GM10847 (cell line): ENCODE measurements around the gene EML1.

Experiments
- POLR2A ChIP-seq: IDR thresholded peaks from 2 replicates; pipeline ENCODE4 v1.6.1; 2011; ENCODE audit not compliant: insufficient read length; ENCODE audit errors: extremely low read depth

Gene EML1

GRCh38 chr14:99925471-99925870 is 132.3 kb downstream of the EML1 start:
- TF ChIP-seq POLR2A = no peak

- TF ChIP-seq POLR2A = no peak
These were observed 135.8 kb downstream of the EML1 start for GRCh38 chr14:99928963-99929362.

- TF ChIP-seq POLR2A = no peak
These were observed 136.4 kb downstream of the EML1 start for GRCh38 chr14:99929601-99930000.

DNA sequence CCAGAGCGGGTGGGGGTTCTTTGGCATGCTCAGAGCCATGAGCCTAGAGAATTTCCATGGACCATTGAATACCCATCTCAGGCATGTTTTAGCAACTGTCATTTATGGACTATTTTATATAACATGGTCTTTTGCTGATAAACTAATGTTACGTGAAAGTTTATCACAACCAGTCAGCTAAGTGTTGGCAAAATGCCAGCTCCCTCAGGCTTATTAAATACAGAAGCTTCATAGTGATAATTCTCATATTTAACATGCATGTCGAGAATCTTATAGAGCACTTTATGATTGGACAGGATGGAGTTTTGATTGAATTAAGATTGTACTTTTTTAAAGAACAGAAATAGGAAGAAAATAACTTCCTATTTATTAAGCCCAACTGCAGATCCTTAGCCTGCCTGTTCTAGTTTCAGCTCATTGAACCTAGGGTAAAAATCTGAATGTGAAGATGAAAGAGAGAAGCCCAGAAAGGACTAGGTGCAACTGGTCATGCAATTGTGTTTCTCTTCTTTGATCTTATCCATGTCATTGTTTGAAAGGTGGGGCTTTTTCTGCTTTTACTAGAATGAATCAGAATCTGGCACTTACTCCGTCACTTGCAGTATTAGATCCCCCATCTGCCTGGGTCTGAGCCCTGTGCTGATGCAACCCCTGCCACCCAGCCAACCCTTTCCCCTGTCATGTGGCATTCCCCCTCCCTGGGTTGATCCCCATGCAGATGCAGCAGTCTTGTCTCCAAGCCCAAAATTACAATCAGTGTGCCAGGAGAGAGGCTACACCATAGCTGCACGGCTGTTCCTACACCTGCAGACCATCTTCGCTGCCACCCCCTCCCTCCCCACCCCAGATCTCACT is 137.4 kb downstream of the EML1 start:
- no peak for TF ChIP-seq POLR2A

GRCh38 chr14:99931308-99931707 is 138.1 kb downstream of the EML1 start:
- TF ChIP-seq POLR2A = no peak

DNA sequence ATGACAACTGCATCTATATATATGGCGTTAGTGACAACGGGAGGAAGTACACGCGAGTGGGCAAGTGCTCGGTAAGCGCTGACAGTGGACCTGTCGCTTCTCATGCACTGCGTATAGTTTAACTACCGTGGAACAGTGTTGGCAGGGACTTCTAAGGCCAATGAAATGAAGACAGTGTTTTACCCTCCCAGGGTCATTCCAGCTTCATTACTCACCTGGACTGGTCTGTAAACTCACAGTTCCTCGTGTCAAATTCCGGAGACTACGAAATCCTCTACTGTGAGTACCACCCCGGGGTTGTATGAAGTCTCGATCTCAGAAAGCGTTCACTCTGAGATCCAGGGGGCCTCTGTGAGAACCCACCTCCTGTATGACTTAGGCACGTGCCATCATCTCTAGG is 142.8 kb downstream of the EML1 start:
- TF ChIP-seq POLR2A = no peak

- no peak for TF ChIP-seq POLR2A
These were observed 143.7 kb downstream of the EML1 start for GRCh38 chr14:99936738-99937474.

- no peak for TF ChIP-seq POLR2A
These were observed 144.4 kb downstream of the EML1 start for GRCh38 chr14:99937475-99938244.

DNA sequence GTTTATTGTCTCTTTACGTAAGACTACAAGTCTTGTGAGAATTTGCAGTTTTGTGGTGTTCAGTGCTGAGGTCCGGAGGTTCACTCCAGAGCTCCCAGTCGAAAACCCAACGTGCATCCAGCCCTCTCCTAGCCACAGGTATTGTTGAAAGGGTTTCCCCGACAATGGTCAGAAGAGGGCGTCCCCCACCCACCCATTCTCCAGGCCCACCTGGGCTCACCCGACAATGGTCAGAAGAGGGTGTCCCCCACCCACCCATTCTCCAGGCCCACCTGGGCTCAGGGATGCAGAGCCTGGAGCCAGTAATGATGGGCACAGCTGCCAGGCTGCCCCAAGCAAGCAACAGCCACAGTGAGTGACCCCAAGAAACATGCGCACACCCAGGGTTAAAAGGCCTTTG is 145.2 kb downstream of the EML1 start:
- TF ChIP-seq POLR2A = no peak

DNA sequence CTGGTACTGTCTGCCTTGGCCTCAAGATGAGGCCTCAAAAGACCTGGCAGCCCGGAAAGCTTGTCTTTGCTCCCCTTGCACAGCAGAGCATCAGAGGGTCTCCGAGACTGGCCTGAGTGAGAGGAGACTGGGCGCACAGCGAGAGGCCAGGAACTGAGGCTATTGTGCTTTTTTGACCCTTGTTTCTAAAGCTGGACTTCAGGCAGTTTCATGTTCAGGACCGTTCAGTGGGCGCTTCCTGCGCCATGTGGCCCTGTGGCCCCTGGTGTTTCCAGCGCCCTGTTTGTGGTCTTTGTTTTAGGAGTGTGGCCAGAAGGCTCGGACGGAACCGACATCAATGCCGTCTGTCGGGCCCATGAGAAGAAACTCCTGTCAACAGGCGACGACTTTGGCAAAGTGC is 145.7 kb downstream of the EML1 start:
- TF ChIP-seq POLR2A = no peak

- no peak for TF ChIP-seq POLR2A
These were observed 146.2 kb downstream of the EML1 start for GRCh38 chr14:99939421-99939820.

- TF ChIP-seq POLR2A = no peak
These were observed 146.9 kb downstream of the EML1 start for GRCh38 chr14:99940064-99940463.

DNA sequence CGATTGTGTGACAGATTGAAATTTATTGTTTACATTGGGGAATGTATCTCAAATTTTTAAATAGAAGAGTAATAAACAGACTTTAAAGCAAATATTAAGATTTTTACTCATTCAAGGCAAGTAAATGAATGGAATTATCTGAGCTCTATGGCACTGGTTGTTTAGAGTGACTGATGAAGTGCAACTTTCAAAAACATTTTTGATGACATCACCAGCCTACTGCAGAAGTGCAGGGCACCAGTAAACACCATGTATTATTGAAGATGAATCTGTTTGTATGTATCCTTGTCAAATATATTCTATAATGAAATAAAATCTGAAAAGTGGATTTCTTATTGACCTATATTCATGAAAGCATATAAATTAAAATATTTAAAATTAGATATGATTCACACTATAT is 148.0 kb downstream of the EML1 start:
- TF ChIP-seq POLR2A = no peak

GRCh38 chr14:99943620-99944019 is 150.4 kb downstream of the EML1 start:
- no peak for TF ChIP-seq POLR2A

DNA sequence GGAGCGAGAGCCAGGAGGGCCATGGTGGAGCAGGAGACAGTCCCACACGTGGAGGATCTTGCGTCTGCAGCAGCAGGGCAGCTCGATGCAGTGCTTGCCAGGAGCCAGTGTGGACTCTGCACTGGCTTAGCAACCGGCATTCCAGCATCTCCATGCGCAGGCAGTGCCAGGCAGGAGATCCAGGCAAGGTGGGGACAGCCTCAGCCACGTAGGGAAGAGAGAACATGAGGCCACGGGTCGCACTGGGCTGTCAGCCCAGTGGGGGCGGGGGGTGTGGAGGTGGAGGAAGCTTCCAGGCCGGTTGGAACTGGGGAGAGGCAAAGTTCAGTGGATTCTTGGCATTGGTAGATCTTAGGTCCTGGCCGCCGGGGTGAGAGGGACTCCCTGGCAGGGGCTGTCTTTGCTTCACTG is 151.0 kb downstream of the EML1 start:
- TF ChIP-seq POLR2A = no peak
